Prostate gland (tissue), 2 donors: Measurements from ENCODE around the gene ADAMTS17. TPM values are rescaled to one million over a fixed set of nuclear protein-coding genes. Genes with fewer than 3 reads are reported as not detected.
"Not testable (repeated sequence)": the region's sequence is repeated elsewhere in the genome, so short reads cannot be mapped to it uniquely, and the experiment has no call there.

Experiments used
- DNase-seq: peaks from one replicate; pipeline ENCODE4 v3.0.0-alpha.2; 2019; ENCODE audit warnings: low spot score
- H3K27ac ChIP-seq, 2 donors: fragments of 200-600 bp; sonication (generic); 2 replicates each; pipeline ENCODE4 v1.5.1; 2017 to 2019
- H3K27me3 ChIP-seq: fragments of 200-600 bp; sonication (generic); replicated peaks from 2 replicates; pipeline ENCODE4 v1.5.1; 2019; ENCODE audit not compliant: insufficient read depth
- H3K36me3 ChIP-seq, 2 donors: fragments of 200-600 bp; sonication (generic); 1 replicate in 1 of 2; 2 replicates in 1 of 2; pipeline versions ENCODE4 v1.5.1 to v1.8.1; 2017 to 2019
- H3K4me1 ChIP-seq: fragments of 200-600 bp; sonication (generic); replicated peaks from 2 replicates; pipeline ENCODE4 v1.5.1; 2019
- H3K4me3 ChIP-seq, 2 donors: fragments of 200-600 bp; sonication (generic); 2 replicates each; pipeline ENCODE4 v1.5.1; 2017 to 2019
- H3K9me3 ChIP-seq: fragments of 200-600 bp; sonication (generic); 2 replicates; pipeline ENCODE4 v1.5.1; 2017
- POLR2A ChIP-seq: fragments of 450-650 bp; IDR thresholded peaks from one replicate; pipeline ENCODE4 v1.6.1; 2016; ENCODE audit warnings: antibody characterized with exemption, mild to moderate bottlenecking
- POLR2AphosphoS5 ChIP-seq: sonication (generic); formaldehyde crosslinking; IDR thresholded peaks from one replicate; pipeline ENCODE4 v1.6.1; 2017; ENCODE audit warnings: antibody characterized with exemption
- WGBS: methylation state at CpG from one replicate; pipeline ENCODE4 v1.1.5; 2018; 5-methylcytosine and 5-hydroxymethylcytosine counted together
- intact Hi-C: fragments of 100-400 bp; cut with DNase I; formaldehyde crosslinking; loops from one replicate; pipeline ENCODE4 v1.14.2; 2022
- total RNA-seq, 2 donors: library from RNA; depleted of rRNA; stranded (reverse); fragments of >200 nt; gene quantifications; one replicate each; pipeline ENCODE4 v1.1.0, GENCODE V29; 2016
- TF ChIP-seq, protein P1 (sequence below), 4 experiments: fragments of 200-600 bp in 2 of 4; fragments of 450-650 bp in 2 of 4; sonication (generic) in 2 of 4; IDR thresholded peaks; 1 replicate in 3 of 4; 2 replicates in 1 of 4; pipeline ENCODE4 v1.5.1; 2016 to 2019; ENCODE audit warnings: antibody characterized with exemption in 4 of 4, mild to moderate bottlenecking in 2 of 4, moderate library complexity in 2 of 4

The ADAMTS17 gene
- total RNA-seq, 2 donors from 2014 or later = 2.7 to 5.6 TPM

DNA sequence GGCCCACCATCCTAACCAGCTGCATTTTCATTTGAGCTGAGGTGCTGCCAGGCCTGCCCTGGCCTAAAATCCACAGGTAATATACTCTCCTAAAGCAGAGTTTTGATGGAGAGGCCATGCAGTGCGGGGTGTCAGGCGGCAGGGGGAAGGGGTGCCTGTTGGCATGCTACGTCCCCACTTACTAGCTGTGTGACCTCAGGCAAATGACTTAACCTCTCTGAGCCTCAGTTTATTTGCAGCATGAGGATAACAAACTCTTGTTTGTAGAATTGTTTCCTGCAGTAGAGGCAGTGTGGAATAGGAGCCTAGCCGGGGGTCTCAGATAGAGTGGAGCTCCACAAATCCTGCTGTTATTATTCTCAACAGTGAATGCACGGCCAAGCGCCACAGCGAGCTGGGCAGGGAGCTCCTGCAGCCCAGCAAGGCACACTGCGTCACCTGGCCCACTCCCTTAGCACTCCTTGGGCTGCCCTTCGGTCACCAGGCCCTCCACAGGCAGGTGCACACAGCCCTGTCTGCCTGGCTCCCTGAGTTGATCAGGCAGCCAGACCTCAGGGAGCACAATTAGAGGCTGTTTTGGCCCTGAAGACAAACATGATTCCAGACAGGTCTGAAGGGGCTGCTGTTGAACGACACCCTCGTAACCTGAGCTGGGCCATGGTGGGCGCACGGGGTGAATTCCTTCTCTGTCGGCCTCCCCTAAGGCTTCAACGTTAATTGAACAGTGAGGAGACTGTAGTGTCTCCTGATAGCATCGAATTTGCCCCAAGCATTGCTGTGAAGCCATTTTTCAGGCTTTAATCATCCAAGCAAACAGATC is 359.7 kb downstream of the ADAMTS17 start:
- TF ChIP-seq POLR2A (no peak), POLR2AphosphoS5 (no peak)
- TF ChIP-seq, protein P1, sequence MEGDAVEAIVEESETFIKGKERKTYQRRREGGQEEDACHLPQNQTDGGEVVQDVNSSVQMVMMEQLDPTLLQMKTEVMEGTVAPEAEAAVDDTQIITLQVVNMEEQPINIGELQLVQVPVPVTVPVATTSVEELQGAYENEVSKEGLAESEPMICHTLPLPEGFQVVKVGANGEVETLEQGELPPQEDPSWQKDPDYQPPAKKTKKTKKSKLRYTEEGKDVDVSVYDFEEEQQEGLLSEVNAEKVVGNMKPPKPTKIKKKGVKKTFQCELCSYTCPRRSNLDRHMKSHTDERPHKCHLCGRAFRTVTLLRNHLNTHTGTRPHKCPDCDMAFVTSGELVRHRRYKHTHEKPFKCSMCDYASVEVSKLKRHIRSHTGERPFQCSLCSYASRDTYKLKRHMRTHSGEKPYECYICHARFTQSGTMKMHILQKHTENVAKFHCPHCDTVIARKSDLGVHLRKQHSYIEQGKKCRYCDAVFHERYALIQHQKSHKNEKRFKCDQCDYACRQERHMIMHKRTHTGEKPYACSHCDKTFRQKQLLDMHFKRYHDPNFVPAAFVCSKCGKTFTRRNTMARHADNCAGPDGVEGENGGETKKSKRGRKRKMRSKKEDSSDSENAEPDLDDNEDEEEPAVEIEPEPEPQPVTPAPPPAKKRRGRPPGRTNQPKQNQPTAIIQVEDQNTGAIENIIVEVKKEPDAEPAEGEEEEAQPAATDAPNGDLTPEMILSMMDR (IDR thresholded peaks at IDR 0.05) = no peak
- 70% methylated on average over 16 of the region's 16 CpGs for WGBS
- no peak overlapping the region for H3K4me3 ChIP-seq
- DNase-seq = no peak
- intact Hi-C loops = no loop called here
- H3K4me1 ChIP-seq = no peaks in the 10 kb centered on the region
- no peak overlapping the region for H3K27ac ChIP-seq
- H3K9me3 ChIP-seq = no peaks in the 10 kb centered on the region
- H3K36me3 ChIP-seq = no peaks in the 10 kb centered on the region
- H3K27me3 ChIP-seq = no peaks in the 10 kb centered on the region

DNA sequence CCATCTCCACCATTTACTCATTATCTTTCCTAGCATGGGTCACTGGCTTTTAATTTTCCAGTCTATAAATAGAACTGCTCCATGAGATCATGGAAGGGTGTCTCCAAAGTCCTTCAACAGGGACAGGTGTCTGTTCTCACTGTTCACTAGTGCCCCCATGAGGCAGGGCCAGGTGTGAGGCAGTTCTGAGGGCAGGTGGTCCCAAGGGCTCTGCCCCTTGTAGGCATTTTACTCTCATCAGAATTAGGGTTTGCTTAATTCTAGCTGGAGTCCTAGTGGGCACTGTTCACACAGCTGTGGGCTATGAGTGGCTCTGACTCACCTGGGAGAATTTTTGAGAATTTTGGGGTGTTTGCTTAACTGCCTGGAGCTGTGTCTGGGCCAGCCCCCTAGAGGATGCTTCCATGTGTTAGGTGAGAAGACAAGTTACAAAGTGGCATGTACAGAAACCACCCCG is 360.6 kb downstream of the ADAMTS17 start:
- TF ChIP-seq POLR2AphosphoS5 (no peak), POLR2A (no peak)
- TF ChIP-seq, protein P1 (IDR thresholded peaks at IDR 0.05) = no peak
- H3K4me3 ChIP-seq = no peak overlapping the region
- no peak for DNase-seq
- WGBS = 68% methylated on average over 1 of the region's 1 CpG
- H3K4me1 ChIP-seq = no peaks in the 10 kb centered on the region
- H3K9me3 ChIP-seq = no peaks in the 10 kb centered on the region
- intact Hi-C loops = no loop called here
- no peak overlapping the region for H3K27ac ChIP-seq
- no peaks in the 10 kb centered on the region for H3K27me3 ChIP-seq
- no peaks in the 10 kb centered on the region for H3K36me3 ChIP-seq

DNA sequence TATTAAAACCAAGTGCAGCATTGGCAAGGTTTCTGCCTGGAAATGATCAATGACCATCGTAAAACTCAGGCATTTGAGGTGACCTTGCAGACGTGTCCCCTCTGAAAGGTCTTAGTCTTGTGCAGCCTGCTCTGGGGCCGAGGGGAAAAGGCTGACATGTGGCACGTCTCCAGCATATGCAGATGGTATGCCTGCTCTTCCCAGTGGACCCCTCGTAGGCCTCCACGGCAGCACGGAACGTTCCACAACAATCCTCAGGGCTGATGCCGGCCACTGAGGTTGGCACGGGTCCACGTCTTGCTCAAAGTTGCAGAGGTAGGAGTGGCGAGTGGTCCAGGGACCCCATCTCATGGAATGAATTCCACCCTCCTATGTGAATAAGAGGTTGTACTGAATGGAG is 361.0 kb downstream of the ADAMTS17 start:
- Histone ChIP-seq H3K36me3 (no peaks in the 10 kb centered on the region), H3K27me3 (no peaks in the 10 kb centered on the region), H3K27ac (no peak overlapping the region), H3K9me3 (no peaks in the 10 kb centered on the region), H3K4me1 (no peaks in the 10 kb centered on the region), H3K4me3 (no peak overlapping the region)
- TF ChIP-seq POLR2AphosphoS5 (no peak), POLR2A (no peak)
- TF ChIP-seq, protein P1 (IDR thresholded peaks at IDR 0.05) = no peak
- WGBS = 64% methylated on average over 12 of the region's 12 CpGs
- intact Hi-C loops = no loop called here
- no peak for DNase-seq

DNA sequence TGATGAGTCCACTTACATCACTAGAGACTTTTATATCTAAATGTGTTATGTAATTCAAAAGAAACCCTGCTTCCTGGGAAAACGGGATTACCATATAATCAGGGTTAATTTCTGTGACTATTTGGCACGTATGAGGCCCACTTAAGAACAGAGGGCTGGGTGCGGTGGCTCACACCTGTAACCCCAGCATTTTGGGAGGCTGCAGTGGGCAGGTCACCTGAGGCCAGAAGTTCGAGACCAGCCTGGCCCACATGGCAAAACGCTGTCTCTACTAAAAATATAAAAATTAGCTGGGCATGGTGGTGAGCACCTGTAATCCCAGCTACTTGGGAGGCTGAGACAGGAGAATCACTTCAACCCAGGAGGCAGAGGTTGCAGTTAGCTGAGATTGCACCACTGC is 361.9 kb downstream of the ADAMTS17 start:
- H3K9me3 ChIP-seq, intact Hi-C loops, H3K27ac ChIP-seq, H3K27me3 ChIP-seq, H3K36me3 ChIP-seq, H3K4me1 ChIP-seq, H3K4me3 ChIP-seq, DNase-seq: not testable (repeated sequence)
- 98% methylated on average over 5 of the region's 5 CpGs for WGBS

DNA sequence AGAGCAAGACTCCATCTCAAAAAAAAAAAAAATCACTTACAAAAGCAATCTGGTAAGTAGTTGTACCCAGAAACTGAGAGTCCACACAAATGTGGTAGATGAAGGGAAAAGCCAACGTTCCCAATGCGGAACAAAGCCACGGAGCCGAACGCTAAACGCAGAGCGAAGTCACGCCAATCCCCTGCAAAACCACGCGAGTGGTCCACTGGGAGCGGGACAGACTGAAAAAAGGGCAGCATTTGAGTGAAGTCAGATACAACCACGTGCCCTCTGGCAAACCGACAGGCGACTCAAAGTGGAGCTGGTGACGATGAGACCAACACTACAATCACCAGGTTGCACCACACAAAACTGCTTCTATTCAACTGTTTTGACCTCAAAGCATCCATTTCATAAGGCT is 362.4 kb downstream of the ADAMTS17 start:
- intact Hi-C loops = no loop called here
- Histone ChIP-seq H3K27me3 (no peaks in the 10 kb centered on the region), H3K9me3 (no peaks in the 10 kb centered on the region), H3K27ac (no peak overlapping the region), H3K4me1 (no peaks in the 10 kb centered on the region), H3K36me3 (no peaks in the 10 kb centered on the region), H3K4me3 (no peak overlapping the region)
- DNase-seq = no peak
- WGBS = 96% methylated on average over 15 of the region's 15 CpGs
- TF ChIP-seq POLR2A (no peak), POLR2AphosphoS5 (no peak)
- TF ChIP-seq, protein P1 (IDR thresholded peaks at IDR 0.05) = no peak
